ENCODE data around the gene SALL1.

- TF ChIP-seq CTCF (IDR thresholded peaks at IDR 0.05): no peak
- TF ChIP-seq SIN3A (IDR thresholded peaks at IDR 0.05; ENCODE audit: borderline replicate concordance, insufficient read depth, low read depth, low read length): no peak
- no peak for TF ChIP-seq REST (IDR thresholded peaks at IDR 0.05; ENCODE audit: insufficient read depth in 1 of 2, low read depth in 2 of 2, low read length in 1 of 2)
These were observed 55.8 kb downstream of the SALL1 start for GRCh38 chr16:51095084-51095881.
